T47D (cell line): ENCODE results near the gene FEM1B.

Experiments
- DNase-seq, 2 experiments: peaks; one replicate each; pipeline versions ENCODE4 v3.0.0 to v3.0.0-alpha.2; 2011 to 2012; ENCODE audit warnings: low read depth in 1 of 2, low spot score in 1 of 2
- JUND ChIP-seq: IDR thresholded peaks from 2 replicates; pipeline ENCODE4 v1.6.1; 2012; ENCODE audit warnings: low read depth
- in situ Hi-C: cut with HindIII; loops from 2 replicates; pipeline ENCODE4 v1.10.0; 2016; ENCODE audit warnings: low sequenced_read_pairs, low pct_unique_long_range_greater_than_20kb

The FEM1B gene

DNA sequence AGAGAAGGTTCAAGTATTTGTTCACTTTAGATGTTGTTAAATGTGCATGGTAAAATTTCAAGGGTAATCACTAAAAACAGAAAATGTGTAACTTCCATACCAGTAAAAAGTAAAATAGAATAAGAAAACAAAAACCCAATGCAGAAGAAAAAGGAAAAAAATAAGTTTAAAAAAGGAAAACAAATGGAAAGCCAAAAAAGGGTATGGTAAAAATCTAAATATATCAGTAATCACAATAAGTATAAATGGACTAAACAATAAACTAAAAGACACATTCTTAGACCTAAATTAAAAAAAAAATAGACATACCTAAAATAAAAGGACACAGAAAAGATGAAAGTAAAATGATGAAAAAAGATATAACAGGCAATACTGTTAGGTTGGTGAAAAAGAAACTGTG, 38.5 kb upstream of the FEM1B start:
- in situ Hi-C loops: no loop called here
- no peak for DNase-seq
- TF ChIP-seq JUND: no peak

DNA sequence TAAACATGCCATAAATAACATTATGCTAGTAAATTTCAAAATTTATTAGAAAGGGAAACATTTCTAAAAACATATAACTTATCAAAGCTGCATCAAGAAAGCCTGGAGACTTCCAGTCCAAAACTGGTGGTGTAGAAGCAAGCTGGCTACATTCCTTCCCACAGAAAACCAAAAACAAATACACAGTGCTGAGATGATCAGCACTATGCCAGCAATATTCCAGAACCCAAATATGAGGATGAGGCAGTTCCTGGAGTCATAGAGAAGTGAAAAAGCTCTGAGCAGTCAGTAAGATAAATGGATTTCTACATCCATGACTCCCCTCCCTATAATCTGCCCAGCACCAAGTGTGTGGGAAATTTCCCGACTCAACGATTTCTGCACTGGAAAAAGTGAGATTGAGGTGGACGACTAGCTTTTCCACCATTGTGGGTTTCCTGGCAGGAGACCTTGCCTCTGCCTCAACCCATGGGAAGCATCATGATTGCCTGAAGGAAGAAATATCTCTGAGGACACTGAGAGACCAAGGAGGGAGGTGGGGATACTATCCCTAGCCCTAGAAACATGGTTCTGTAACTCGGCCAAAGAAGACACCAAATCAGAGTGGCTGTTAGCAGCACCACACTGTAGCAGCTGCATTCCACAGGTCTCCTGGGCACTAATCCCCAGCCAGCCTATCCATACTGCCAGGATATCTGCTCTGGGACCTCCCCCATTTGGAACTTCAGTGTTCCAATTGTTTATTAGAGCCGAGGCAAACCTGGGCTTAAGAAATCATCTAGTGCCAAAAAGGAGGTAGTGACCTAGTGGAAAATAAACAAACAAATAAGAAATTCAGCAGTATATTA, 36.2 kb upstream of the FEM1B start:
- peak in 1 of 2 experiments; percentile 44 for DNase-seq
- in situ Hi-C loops: no loop called here
- TF ChIP-seq JUND: no peak

DNA sequence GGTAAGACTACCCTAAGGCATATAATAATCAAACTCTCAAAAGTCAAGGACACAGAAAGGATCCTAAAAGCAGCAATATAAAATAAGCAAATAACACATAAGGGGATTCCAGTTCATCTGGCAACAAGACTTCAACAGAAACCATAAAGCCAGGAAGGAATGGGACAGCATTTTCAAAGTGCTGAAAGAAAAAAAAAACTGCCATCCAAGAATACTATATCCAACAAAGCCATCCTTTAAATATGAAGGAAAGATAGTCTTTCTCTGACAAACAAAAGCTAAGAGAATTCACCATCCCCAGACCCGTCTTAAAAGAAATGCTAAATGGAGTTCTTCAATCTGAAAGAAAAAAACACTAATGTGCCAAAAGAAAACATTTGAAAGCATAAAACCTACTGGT, 33.3 kb upstream of the FEM1B start:
- in situ Hi-C loops: no loop called here
- no peak for DNase-seq
- no peak for TF ChIP-seq JUND

DNA sequence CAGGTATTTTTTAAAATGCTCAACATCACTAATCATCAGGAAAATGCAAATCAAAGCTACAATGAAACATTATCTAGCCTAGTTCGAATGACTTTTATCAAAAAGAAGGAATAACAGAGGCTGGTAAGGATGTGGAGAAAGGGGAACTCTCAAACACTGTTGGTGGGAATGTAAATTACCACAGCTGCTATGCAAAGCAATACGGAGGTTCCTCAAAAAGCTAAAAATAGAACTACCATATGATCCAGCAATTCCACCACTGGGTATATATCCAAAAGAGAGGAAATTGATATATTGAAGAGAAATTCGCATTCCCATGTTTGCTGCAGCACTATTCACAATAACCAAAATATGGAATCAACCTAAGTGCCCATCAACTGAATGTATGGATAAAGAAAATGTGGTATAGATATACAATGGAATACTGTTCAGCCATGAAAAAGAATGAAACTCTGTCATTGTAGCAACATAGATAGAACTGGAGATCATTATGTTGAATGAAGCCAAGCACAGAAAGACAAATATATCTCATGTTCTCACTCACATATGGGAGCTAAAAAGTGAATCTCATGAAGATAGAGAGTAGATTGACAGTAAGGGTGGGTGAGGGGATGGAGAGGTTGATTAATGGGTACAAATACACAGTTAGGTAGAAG, 28.4 kb upstream of the FEM1B start:
- no peak for DNase-seq
- TF ChIP-seq JUND: no peak
- in situ Hi-C loops: no loop called here

DNA sequence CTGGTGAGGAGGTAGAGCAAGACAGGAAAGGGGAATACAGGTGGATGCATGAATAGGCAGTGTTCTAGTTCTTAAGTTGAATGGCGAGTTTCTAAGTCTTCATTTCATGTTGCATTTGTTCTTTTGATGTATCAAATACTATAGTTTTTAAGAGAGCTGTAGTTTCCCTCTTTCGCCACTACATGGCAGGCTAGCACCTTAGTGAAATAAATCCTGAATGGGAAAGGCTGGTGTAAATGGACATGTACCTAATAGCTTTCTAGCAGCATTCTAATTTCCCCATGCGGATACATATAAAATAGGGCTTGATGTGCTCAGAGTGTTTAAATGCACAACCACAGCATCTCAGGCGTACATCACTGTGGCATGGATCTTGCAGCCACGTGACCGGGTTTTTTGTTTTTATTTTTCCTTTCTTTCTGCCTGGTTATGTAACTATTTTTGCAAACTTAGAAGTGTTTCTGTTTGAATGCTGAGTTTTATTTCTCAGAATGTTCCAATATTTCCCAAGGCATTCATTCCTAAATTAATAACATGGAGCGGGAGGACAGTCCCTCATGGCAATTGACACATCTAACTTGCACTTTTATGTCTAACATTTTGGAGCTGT, 24.5 kb upstream of the FEM1B start:
- in situ Hi-C loops: no loop called here
- TF ChIP-seq JUND: no peak
- DNase-seq: peak; percentile 76 to 89

DNA sequence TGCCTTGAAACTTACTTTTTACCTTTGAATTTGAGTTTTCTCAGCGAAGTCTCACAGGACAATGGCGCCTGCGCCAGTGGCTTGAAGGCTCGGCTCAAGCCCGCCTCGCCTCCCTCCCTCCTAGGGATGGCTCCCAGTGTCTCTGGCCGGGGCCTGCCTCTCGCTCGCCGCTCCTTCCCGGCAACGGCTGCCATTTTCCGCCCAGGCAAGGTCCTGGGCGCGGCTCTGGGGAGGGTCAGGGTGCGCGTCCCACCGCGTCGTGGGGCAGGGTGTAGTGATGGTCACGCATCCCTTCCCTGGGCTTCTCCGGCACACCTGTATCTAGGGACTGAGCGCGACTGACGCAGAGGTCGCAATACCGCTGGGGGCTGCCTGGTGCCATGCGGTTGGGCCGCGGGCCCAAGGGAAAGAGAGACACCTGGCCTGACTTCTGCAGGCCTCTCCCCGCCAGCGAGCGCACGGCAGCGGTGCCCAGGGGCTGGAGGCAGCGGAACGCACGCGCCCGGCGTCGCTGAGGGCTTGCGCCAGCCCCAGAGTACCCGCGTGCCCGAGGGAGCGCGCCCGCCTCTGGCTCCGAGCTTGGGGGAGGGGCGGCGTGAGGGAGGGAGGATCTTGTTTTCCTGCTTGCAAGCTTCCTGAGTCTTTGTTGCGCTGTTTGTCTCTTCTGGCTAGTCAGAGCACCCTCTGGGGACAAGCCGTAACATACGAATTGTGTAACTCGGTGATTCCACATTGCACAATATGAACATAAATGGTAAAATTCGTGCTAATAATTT, 20.7 kb upstream of the FEM1B start:
- TF ChIP-seq JUND: no peak
- peak in 1 of 2 experiments; percentile 60 for DNase-seq
- in situ Hi-C loops: no loop called here

DNA sequence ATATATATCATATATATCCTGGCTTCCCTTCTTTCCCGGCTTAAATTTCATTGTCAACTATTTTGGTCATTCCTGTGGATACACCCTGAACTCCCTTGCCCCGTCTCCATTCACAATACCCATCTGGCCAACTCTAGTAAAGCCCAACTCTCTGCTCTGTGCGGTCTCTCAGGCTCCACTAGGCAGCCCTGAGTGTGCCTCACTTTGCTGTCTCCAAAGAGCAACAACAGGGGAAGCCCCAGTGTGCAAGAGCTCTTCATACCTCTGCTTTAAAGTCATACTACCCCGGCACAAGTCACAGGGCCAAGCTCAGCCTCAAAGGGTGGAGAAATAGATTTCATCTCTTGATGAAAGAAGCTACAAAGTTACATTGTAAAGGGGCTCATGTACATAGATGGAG, 18.9 kb upstream of the FEM1B start:
- TF ChIP-seq JUND: no peak
- DNase-seq: no peak
- in situ Hi-C loops: no loop called here

DNA sequence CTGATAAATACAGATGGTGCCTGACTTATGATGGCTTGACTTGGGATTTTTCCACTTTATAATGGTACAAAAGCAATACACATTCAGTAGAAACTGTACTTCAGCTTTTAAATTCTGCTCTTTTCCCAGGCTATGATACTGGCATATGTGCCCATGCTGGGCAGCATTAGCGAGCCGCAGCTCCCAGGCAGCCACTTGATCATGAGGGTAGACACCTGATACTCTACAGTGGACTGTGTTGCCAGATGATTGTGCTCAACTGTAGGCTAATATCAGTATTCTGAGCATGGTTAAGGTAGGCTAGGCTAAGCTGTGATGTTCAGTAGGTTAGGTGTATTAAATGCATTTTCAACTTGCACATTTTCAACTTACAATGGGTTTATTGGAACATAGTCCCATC, 17.7 kb upstream of the FEM1B start:
- no peak for TF ChIP-seq JUND
- in situ Hi-C loops: no loop called here
- DNase-seq: no peak

DNA sequence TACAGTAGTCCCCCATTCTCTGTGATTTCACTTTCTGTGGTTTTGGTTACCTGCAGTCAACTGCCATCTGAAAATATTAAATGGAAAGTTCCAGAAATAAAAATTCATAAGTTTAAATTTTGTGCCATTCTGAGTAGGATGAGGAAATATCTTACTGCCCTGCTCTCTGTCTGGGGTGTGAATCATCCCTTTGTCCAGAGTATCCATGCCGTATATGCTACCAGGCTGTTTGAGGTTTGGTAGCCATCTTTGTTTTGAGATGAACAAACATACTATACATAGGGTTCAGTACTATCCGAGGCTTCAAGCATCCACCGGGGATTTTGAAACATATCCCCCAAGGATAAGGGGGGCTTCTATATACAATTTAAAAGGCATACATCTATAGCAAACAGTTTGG, 16.3 kb upstream of the FEM1B start:
- DNase-seq: no peak
- in situ Hi-C loops: no loop called here
- TF ChIP-seq JUND: no peak

DNA sequence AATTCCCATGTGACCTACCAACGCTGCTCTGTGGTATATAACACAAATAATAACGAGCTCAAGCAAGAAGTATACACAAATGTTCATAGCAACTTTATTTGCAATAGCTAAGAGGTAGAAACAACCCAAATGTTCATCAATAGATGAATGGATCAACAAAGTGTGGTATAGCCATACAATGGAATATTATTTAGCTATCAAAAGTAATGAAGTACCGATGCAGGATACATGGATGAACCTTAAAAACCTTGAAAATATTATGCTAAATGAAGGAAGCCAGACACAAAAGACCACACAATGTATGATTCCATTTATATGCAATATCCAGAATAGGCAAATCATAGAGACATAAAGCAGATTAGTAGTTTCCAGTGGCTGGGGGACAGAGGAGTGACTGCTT, 15.6 kb upstream of the FEM1B start:
- no peak for DNase-seq
- TF ChIP-seq JUND: no peak
- in situ Hi-C loops: no loop called here

DNA sequence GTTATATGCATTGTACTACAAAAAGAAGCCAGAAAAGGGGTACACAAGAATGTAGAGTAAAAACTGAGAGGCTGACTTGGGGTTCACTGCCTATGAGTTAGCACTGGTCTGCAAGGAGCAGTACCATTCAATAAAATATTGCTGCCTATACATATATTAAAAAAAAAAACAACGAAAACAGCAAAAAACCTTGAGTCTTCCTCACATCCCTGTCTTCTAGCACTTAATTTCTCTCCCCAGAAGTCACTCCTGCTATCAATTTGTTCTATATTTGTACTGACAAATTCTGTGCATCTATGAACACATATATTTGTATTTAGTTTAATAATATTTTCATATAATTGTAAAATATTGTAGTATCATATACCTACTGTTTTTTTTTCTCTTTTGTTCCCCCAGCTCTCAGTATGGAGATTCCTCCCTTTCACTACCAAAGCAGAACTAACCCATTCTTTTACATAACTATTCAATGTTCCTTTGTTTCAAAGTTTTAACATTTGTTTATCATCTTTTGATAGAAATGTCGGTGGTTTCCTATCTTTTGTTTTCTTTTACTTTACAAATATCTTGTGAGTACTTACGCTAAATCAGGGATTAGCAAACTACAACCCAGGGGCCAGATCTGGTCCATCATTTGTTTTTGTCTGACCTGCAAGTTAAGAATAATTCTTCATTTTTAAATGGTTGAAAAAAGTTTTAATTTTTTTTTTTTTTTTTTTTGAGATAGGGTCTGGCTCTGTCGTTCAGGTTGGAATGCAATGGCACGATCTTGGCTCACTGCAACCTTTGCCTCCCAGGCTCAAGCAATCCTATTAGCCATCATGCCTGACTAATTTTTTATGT, 14.8 kb upstream of the FEM1B start:
- TF ChIP-seq JUND: no peak
- in situ Hi-C loops: no loop called here
- DNase-seq: no peak

DNA sequence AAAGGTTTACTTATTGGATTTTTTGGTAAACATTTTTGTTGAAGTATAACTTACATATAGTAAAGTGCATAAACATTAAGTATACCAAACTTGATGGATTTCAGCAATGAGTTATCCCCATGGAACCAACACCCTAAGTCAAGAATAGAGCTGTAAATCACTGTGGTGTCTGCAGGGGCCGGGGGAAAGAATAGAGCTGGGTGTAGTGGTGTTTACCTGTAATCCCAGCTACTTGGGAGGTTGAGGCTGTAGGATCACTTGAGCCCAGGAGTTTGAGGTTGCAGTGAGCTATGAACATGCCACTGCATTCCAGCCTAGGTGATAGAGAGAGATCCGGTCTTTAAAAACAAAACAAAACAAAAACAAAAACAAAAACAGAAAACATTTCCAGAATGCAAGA, 13.3 kb upstream of the FEM1B start:
- TF ChIP-seq JUND: no peak
- no peak for DNase-seq
- in situ Hi-C loops: no loop called here
